WI38 (cell line): ENCODE measurements around the gene FEM1B.

Source experiments
- H3K4me3 ChIP-seq: 2 replicates; pipeline ENCODE4 v1.5.1; 2011; ENCODE audit warnings: low read depth, mild to moderate bottlenecking, control low read depth, low read length
- CTCF ChIP-seq: IDR thresholded peaks from 2 replicates; pipeline ENCODE4 v1.5.1; 2012; ENCODE audit warnings: low read depth, mild to moderate bottlenecking, control low read depth, low read length

FEM1B gene

GRCh38 chr15:68337826-68338225, 60.3 kb downstream of the FEM1B start:
- TF ChIP-seq CTCF, result no peak

GRCh38 chr15:68339481-68339880, 61.9 kb downstream of the FEM1B start:
- no peak overlapping the region for H3K4me3 ChIP-seq
- TF ChIP-seq CTCF, result no peak

More at GRCh38 chr15:68337826-68338225, 60.3 kb downstream of the FEM1B start:
- H3K4me3 ChIP-seq, result no peak overlapping the region

- TF ChIP-seq CTCF, result no peak
- no peak overlapping the region for H3K4me3 ChIP-seq
These were observed 63.5 kb downstream of the FEM1B start for GRCh38 chr15:68340726-68341671.

- no peak overlapping the region for H3K4me3 ChIP-seq
- TF ChIP-seq CTCF, result no peak
These were observed 64.5 kb downstream of the FEM1B start for GRCh38 chr15:68341760-68342725.

- H3K4me3 ChIP-seq, result no peak overlapping the region
- no peak for TF ChIP-seq CTCF
These were observed 66.2 kb downstream of the FEM1B start for GRCh38 chr15:68343579-68344225.

- no peak overlapping the region for H3K4me3 ChIP-seq
- no peak for TF ChIP-seq CTCF
These were observed 67.1 kb downstream of the FEM1B start for GRCh38 chr15:68344600-68344999.
